NCI-H2196 (cell line): ENCODE results near the gene SPATA2.

Source experiments
- DNase-seq: peaks from one replicate; lab custom pipeline; 2025; ENCODE audit not compliant: unreplicated experiment; lab: John Stamatoyannopoulos, UW

Gene SPATA2

GRCh38 chr20:49886571-49887213 is 28.6 kb downstream of the SPATA2 start:
- DNase-seq = no peak

- DNase-seq = no peak
Measured at GRCh38 chr20:49885558-49886332, 29.6 kb downstream of the SPATA2 start.

GRCh38 chr20:49883246-49883802 is 32.0 kb downstream of the SPATA2 start:
- no peak for DNase-seq

- DNase-seq = no peak
Measured at GRCh38 chr20:49882171-49882970, 33.0 kb downstream of the SPATA2 start.

GRCh38 chr20:49880724-49881445 is 34.4 kb downstream of the SPATA2 start:
- DNase-seq = no peak

- no peak for DNase-seq
Measured at GRCh38 chr20:49880177-49880576, 35.2 kb downstream of the SPATA2 start.

GRCh38 chr20:49878977-49879376 is 36.4 kb downstream of the SPATA2 start:
- no peak for DNase-seq

GRCh38 chr20:49877386-49877921 is 37.9 kb downstream of the SPATA2 start:
- DNase-seq = no peak

- no peak for DNase-seq
Measured at GRCh38 chr20:49874696-49875095, 40.6 kb downstream of the SPATA2 start.

- no peak for DNase-seq
Measured at GRCh38 chr20:49872056-49872455, 43.3 kb downstream of the SPATA2 start.

- DNase-seq = no peak
Measured at GRCh38 chr20:49871391-49871948, 43.9 kb downstream of the SPATA2 start.

GRCh38 chr20:49870261-49870660 is 45.1 kb downstream of the SPATA2 start:
- DNase-seq = no peak

- DNase-seq = no peak
Measured at GRCh38 chr20:49868964-49869363, 46.4 kb downstream of the SPATA2 start.

- no peak for DNase-seq
Measured at GRCh38 chr20:49868538-49868937, 46.8 kb downstream of the SPATA2 start.

GRCh38 chr20:49867453-49868215 is 47.7 kb downstream of the SPATA2 start:
- no peak for DNase-seq

GRCh38 chr20:49866051-49866450 is 49.3 kb downstream of the SPATA2 start:
- DNase-seq = no peak

GRCh38 chr20:49865559-49865958 is 49.8 kb downstream of the SPATA2 start:
- DNase-seq = no peak

- no peak for DNase-seq
Measured at GRCh38 chr20:49863666-49864065, 51.7 kb downstream of the SPATA2 start.

- DNase-seq = no peak
Measured at GRCh38 chr20:49862607-49863200, 52.6 kb downstream of the SPATA2 start.
